ENCODE results near the gene EVI5L.

DNA sequence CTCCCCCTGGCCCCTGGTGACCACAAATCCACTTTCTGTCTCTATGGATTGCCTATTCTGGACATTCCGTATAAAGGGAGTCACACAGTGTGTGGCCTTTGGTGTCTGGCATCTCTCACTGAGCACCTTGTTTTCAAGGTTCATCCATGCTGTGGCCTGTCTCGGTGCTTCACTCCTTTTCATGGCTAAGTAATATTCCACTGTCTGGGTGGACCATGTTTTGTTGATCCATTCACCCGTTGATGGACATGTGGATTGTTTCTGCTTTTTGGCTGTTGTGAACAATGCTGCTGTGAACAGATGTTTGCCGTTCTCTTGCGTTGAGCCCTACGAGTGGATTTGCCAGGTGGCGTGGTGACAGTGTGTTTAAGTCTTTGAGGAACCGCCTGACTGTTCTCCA, 10.6 kb downstream of the EVI5L start:
- TF ChIP-seq, protein P1, sequence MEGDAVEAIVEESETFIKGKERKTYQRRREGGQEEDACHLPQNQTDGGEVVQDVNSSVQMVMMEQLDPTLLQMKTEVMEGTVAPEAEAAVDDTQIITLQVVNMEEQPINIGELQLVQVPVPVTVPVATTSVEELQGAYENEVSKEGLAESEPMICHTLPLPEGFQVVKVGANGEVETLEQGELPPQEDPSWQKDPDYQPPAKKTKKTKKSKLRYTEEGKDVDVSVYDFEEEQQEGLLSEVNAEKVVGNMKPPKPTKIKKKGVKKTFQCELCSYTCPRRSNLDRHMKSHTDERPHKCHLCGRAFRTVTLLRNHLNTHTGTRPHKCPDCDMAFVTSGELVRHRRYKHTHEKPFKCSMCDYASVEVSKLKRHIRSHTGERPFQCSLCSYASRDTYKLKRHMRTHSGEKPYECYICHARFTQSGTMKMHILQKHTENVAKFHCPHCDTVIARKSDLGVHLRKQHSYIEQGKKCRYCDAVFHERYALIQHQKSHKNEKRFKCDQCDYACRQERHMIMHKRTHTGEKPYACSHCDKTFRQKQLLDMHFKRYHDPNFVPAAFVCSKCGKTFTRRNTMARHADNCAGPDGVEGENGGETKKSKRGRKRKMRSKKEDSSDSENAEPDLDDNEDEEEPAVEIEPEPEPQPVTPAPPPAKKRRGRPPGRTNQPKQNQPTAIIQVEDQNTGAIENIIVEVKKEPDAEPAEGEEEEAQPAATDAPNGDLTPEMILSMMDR (IDR thresholded peaks at IDR 0.05; ENCODE audit: low read depth, low read length, poor library complexity, severe bottlenecking): no peak
- no peak for TF ChIP-seq EZH2phosphoT487 (IDR thresholded peaks at IDR 0.05; ENCODE audit: borderline replicate concordance, low read length)
